Stomach (tissue), 4 donors: ENCODE results near the gene AK6.

Experiments
- CTCF ChIP-seq, 7 experiments: fragments of 450-650 bp in 4 of 7; fragments of 200-600 bp in 3 of 7; sonication (generic) in 3 of 7; IDR thresholded peaks; one replicate each; pipeline ENCODE4 v1.5.1; 2016 to 2019; ENCODE audit warnings: antibody characterized with exemption in 7 of 7, control low read depth in 2 of 7, mild to moderate bottlenecking in 1 of 7
- POLR2A ChIP-seq, 4 donors: fragments of 450-650 bp; IDR thresholded peaks; one replicate each; pipeline ENCODE4 v1.6.1; 2016; ENCODE audit warnings: antibody characterized with exemption in 4 of 4, control low read depth in 2 of 4, mild to moderate bottlenecking in 1 of 4, moderate library complexity in 1 of 4
- POLR2AphosphoS5 ChIP-seq, 3 donors: sonication (generic); formaldehyde crosslinking; IDR thresholded peaks; one replicate each; pipeline ENCODE4 v1.6.1; 2016; ENCODE audit warnings: antibody characterized with exemption in 3 of 3

GRCh38 chr5:69416180-69416579 is 46.9 kb upstream of the AK6 start:
- TF ChIP-seq CTCF (IDR thresholded peaks at IDR 0.05) (no peak), POLR2A (IDR thresholded peaks at IDR 0.05) (no peak), POLR2AphosphoS5 (IDR thresholded peaks at IDR 0.05) (no peak)
